Measurements from ENCODE around the gene ISLR.

Gene ISLR

DNA sequence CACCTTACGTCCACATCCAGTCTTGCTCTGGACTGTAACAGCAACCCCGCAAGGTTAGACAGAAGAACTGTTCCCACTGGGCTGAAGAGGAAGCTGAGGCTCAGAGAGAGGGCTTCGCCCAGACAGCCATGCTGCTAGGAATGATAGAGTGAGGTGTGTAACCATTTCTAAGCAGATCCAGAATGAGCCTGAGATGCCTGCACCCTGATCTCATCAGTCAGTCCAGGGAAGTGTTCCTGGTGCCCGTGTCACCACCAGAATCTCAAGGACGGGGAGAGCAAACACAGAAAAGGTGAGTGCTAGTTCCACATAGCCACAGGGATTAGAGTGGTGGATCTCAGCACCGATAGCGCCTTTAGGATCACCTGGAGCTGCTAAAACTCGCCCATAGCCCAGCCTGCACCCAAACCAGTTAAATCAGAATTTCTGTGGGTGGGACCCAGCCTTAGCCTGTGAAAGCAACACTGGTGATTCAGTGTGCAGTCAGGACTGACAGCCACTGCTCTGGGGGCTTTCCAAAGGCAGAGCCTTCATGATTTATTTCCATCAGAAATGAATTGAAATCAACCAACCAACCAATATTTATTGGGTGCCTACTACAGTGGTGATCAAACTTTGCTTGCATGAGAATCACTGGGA, 12.3 kb downstream of the ISLR start:
- TF ChIP-seq GATA2 (IDR thresholded peaks at IDR 0.05; ENCODE audit: low read depth, low read length) (no peak), GATA3 (IDR thresholded peaks at IDR 0.05; ENCODE audit: low read depth, low read length) (no peak)

DNA sequence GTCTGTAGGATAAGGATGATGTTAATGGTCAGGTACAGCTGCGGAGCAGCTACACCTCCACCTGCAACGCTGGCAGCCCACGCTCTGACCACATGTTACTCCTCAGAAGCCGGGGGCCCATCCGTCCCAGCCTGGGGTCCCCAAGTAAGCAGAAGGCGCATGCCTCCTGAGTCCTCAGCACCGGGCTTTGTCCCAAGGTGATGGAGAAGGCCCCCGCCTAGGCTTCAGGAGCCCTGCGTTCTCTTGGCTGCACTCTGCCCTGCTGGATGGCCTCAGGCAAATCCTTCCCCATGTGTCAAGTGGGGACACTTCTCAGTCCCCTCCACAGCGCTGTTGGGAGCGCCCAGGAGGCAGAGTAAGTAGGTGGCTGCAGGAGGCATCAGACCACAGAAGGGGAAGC, 14.7 kb downstream of the ISLR start:
- TF ChIP-seq GATA3 (IDR thresholded peaks at IDR 0.05; ENCODE audit: low read depth, low read length): no peak
- no peak for TF ChIP-seq GATA2 (IDR thresholded peaks at IDR 0.05; ENCODE audit: low read depth, low read length)

DNA sequence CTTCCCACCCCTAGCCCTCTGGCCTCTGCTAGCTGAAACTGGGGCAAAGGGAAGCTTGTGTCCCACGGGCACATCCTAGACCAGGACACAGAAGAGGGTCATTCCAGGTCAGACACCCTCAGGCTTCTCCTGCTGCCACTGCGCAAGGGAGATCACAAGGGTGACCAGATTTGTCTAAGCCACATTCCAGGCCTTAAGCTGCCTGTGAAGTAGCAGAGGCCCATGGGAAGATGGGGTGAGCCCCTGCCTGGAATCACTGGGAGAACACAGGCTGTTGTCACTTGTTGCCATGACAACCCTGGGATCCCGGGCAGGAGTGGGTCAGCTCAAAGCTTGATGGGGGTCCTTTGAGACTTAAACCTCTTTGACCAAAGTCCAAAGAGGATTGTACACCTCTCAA, 18.3 kb downstream of the ISLR start:
- no peak for TF ChIP-seq GATA2 (IDR thresholded peaks at IDR 0.05; ENCODE audit: low read depth, low read length)
- no peak for TF ChIP-seq GATA3 (IDR thresholded peaks at IDR 0.05; ENCODE audit: low read depth, low read length)

DNA sequence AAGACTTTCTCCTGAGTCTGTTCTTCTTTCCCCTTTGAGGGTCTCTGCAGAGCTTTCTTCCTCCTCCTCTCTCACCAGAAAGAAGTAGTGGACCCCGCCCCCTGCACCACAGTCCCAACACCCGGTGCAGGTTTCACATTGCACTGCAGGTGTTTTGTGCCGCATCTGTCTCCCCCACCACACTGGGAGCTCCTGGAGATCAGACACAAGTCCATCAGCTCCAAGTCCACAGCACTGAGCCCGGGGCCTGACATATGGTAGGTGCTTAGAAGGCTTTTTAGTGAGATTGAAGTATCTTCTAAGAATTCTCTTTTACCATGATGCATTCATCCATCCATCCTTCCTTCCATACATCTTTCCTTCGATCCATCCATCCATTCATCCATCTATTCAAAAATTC, 19.2 kb downstream of the ISLR start:
- TF ChIP-seq GATA3 (IDR thresholded peaks at IDR 0.05; ENCODE audit: low read depth, low read length) (no peak), GATA2 (IDR thresholded peaks at IDR 0.05; ENCODE audit: low read depth, low read length) (no peak)

DNA sequence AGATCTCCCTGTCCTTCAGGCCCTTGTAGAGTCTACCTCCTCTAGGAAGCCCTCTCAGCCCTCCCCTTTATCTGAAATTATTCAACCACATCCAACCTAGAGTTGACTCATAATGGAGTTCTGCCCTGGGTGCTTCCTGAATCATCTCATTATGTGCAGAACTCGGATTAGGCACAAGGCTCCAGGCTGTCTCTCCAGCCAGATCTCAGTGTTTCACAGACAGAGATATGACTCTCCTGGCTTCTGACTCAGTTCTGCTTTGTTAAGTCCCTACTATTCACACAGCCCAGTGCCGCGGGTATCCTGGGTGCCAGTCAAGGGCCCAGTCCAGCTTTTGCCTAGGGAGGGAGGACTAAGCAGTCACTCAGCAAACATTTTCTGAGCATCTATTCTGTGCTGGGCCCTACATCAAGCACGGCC, 19.8 kb downstream of the ISLR start:
- TF ChIP-seq GATA2 (IDR thresholded peaks at IDR 0.05; ENCODE audit: low read depth, low read length): no peak

DNA sequence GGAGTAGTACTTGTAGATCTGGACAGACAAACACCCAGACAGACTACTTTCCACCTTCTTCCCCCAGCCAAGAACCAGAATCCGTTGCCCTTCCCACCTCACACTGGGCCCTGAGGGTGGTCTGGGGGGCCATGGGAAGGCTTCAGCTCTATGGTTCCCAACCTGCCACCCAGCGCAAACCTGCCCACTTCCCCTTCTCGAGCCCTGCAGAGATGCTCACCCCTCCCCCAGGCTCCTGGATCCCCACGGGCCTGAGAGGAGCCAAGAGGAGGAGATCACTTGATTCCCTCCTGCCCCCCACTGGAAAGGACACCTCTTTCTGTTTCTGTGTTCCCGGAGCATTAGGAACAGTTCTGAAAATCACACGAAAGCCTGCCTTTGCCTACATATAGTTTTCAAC, 20.4 kb downstream of the ISLR start:
- TF ChIP-seq GATA3 (IDR thresholded peaks at IDR 0.05; ENCODE audit: low read depth, low read length): no peak
- TF ChIP-seq GATA2 (IDR thresholded peaks at IDR 0.05; ENCODE audit: low read depth, low read length): no peak

DNA sequence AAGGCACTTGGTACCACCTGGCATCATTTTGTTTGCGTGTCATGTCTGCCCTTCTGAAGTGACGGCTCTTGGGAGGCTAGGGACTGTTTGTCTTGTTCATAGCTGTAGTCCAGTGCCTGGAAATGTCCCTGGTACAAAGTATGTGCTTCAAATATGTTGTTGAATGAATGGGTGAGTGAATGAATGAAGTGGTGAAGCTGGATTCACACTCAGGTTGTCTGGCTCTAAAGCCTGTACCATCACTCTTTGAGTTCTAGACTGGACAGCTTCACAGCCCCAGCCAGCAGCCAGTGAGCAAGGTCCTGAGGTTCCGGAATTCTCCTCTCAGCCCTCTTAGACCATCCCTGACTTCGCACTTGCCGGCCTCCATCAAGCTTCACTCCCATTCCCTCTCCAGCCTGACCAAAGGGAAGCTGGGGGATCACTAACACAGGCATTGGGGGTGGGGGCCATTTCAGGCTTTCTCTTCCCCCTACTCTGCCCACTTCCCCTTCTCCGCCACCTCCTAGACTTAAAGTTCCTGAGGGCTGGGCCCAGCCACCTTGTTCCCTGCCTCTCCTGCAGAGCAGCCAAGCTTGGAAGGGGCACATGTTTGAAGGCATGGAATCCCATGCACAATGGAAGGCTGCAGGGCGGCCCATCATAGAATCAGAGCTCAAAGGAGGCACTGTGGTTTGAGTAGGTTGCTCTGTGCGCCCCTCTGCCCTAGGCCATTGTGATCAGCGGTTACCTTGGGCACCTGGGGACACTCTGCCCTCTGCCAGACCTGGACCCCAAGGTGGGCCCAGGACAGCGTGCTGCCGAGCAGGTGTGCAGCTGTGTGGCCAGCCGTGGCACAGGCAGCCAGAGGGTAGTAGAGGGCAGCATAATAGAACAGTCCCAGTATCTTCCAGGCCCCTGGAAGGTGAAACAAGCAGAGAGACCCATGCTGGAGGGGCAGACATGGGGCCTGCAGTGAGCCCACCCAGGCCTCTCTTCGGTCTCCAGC, 21.4 kb downstream of the ISLR start:
- TF ChIP-seq GATA2 (IDR thresholded peaks at IDR 0.05; ENCODE audit: low read depth, low read length) (no peak), GATA3 (IDR thresholded peaks at IDR 0.05; ENCODE audit: low read depth, low read length) (no peak)

DNA sequence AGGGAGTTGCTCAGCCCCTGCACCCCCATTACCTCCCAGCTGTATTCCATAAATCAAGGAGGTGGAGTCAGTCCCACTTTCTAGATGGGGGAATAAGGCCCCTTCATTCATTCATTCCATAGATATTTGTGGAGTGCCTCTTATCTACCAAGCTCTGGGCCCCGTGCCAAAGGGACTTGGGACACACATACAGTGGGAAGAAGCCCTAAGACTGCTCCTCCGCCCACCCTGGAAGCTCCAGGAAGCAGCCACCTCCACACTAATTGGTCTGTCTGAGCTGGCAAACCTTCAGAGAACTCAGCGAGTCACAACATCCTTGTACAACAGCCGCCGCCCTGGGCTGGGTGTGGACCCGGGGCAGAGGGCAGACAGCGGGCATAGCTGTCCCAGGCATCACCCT, 22.7 kb downstream of the ISLR start:
- no peak for TF ChIP-seq GATA2 (IDR thresholded peaks at IDR 0.05; ENCODE audit: low read depth, low read length)
- TF ChIP-seq GATA3 (IDR thresholded peaks at IDR 0.05; ENCODE audit: low read depth, low read length): no peak

DNA sequence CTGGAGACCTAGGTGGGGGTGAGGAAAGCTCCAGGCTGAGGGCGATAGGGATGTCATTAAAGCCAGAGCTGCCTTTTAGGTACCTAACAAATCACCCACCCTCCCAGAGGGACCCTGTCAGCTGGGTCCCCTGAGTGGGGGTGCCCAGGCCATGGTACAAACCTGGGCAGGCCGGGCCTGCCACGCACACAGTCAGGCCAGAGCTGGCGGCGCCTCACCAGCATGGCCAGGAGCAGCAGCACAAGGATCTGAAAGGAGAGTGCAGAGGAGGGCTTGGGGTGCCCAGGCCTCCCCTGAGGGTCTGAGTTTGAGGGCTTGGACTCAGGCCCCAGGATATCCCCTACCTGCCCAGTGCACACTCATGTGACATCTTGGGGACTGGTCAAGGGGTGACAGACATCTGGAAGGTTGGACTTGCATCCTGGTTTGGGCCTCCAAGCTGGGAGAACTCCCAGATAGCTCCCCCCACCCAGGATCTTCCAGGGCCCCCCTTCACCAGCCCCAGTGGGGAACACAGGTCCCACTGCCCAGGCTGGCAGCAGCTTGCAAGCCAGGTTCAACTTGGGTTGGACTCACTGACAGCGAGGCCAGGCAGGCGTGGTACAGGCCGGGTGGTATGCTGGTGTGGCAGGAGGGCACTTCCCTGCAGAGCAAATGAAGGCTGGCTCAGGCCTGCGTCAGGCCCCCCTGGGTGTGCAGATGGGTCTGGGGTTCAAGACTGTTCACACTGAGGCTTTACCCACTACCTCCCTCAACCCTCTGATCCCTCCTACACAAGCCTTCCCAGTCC, 23.9 kb downstream of the ISLR start:
- no peak for TF ChIP-seq GATA2 (IDR thresholded peaks at IDR 0.05; ENCODE audit: low read depth, low read length)
- TF ChIP-seq GATA3 (IDR thresholded peaks at IDR 0.05; ENCODE audit: low read depth, low read length): no peak

DNA sequence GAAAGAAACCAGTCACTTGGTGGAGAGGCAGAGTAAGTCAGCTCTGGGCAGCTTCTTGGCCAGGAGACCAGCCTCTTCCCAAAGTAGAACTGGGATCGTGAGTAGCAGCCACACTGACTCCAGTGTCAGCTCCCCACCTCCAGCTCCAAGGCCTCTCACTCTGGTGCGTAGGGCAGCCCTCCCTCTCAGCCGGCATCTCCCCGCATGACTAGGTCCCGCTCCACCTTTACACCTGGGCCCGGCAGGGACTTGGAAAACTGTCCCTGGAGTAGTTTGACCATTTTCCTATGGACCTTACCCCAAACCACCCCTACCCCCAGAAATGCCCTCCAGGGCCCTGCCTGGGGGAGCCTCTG, 25.8 kb downstream of the ISLR start:
- TF ChIP-seq GATA2 (IDR thresholded peaks at IDR 0.05; ENCODE audit: low read depth, low read length) (no peak), GATA3 (IDR thresholded peaks at IDR 0.05; ENCODE audit: low read depth, low read length) (no peak)

DNA sequence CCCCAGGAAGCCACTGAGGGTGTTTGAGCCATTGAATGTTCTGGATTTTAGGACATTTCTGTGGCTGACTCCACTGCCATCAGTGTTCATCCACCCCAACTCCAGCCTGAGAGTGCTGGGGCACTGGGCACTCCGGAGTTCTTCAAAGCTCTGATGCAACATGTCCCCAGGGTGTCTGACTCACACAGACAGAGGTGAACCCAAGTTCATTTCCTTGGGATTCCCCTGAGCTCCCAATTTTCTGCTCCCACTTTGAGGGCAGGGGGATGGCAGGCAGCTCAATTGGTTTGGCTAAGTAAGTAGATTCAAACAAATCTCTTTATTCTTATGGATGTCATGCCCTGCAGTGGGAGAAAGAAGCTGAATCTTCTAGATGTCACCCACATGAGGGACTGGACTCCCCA, 26.9 kb downstream of the ISLR start:
- TF ChIP-seq GATA3 (IDR thresholded peaks at IDR 0.05; ENCODE audit: low read depth, low read length) (no peak), GATA2 (IDR thresholded peaks at IDR 0.05; ENCODE audit: low read depth, low read length) (no peak)

DNA sequence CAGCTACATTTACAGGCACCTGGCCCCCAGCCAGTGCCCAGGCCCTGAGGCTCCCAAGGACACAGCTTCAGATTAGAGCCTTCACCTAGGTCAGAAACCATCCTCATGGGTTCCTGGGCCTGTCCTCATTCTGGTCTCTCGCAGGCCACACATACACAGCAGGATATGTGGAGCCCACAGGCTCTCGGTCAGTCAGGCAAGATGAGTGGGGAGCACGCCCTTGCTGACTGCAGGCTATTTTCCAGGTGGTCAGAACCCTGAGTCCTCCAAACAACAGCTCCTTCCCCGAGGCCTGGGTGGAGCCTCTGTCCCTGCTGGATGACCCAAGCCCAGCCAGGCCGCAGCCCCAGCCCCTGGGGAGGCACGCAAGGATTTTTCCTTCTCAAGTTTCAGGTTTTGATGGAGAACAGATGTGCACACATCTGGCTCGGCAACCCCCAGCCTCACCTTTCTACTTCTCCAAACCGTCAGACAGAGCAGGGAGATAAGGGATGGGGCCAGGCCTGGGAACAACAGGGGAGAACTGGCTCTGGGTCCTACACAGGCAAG, 27.4 kb downstream of the ISLR start:
- TF ChIP-seq GATA3 (IDR thresholded peaks at IDR 0.05; ENCODE audit: low read depth, low read length): no peak
- TF ChIP-seq GATA2 (IDR thresholded peaks at IDR 0.05; ENCODE audit: low read depth, low read length): peak; percentile 62

DNA sequence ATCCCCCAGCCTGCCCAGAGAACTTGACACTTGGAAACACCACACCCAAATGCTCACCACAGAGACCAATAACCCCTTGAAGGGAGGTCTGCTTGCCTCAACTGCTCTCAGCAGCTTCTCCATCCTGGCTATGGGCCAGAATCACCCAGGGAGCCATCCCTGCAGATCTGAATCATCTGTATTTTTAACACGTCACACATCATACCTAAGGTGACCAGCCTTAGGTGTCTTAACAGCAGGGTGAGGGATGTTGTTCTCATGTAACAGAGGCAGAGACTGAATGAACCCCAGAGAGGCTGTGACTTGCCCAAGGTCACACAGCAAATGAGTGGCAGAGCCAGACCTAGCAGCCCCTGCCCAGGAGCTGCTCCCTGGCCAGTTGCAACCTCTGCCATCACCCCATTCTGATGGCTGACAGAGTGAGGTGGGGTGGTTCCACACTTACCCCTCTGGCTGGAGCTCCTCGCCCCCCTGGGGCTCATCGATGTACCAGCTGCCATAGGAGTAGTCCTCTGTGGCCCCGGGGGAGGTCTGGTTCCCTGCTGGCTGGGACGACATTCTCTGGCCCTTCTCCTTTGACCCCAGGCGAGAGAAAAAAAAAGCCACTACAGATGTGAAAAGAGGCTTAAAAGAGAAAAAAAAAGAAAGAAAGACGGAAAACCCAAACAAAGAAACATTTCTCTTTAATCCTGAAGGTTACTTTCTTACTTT, 28.4 kb downstream of the ISLR start:
- TF ChIP-seq GATA3 (IDR thresholded peaks at IDR 0.05; ENCODE audit: low read depth, low read length): no peak
- no peak for TF ChIP-seq GATA2 (IDR thresholded peaks at IDR 0.05; ENCODE audit: low read depth, low read length)
